ENCODE measurements around the gene STAMBPL1. TPM values are rescaled to one million over a fixed set of nuclear protein-coding genes. Genes with fewer than 3 reads are reported as not detected.

STAMBPL1 gene
- total RNA-seq, 2 donors from 2014 or later, result 20.7 to 32.3 TPM

GRCh38 chr10:88941026-88941425, 61.0 kb downstream of the STAMBPL1 start:
- Mint-ChIP-seq H3K4me3 (no peak overlapping the region), H3K4me1 (peaks cover 13% of the 10 kb centered on the region), H3K27me3 (no peaks in the 10 kb centered on the region), H3K27ac (peak overlapping the region; percentile 68), H3K36me3 (ENCODE audit: low read depth) (peaks cover 11% of the 10 kb centered on the region)
- DNase-seq (no peak), ATAC-seq (no peak)
- H3K9me3 ChIP-seq (ENCODE audit: control insufficient read depth, low read length, poor library complexity, severe bottlenecking), result no peaks in the 10 kb centered on the region

- H3K9me3 ChIP-seq (ENCODE audit: control insufficient read depth, low read length, poor library complexity, severe bottlenecking), result no peaks in the 10 kb centered on the region
- Mint-ChIP-seq H3K27ac (no peak overlapping the region), H3K4me3 (no peak overlapping the region), H3K27me3 (no peaks in the 10 kb centered on the region), H3K4me1 (peaks cover 8% of the 10 kb centered on the region), H3K36me3 (ENCODE audit: low read depth) (peaks cover 8% of the 10 kb centered on the region)
- no peak for ATAC-seq
- DNase-seq, result no peak
These were observed 63.7 kb downstream of the STAMBPL1 start for GRCh38 chr10:88943778-88944177.

GRCh38 chr10:88944813-88945212, 64.8 kb downstream of the STAMBPL1 start:
- no peak for ATAC-seq
- H3K36me3 Mint-ChIP-seq (ENCODE audit: low read depth), result peaks cover 8% of the 10 kb centered on the region
- H3K27ac Mint-ChIP-seq, result no peak overlapping the region
- no peak for DNase-seq
- no peak overlapping the region for H3K4me3 Mint-ChIP-seq
- no peaks in the 10 kb centered on the region for H3K9me3 ChIP-seq (ENCODE audit: control insufficient read depth, low read length, poor library complexity, severe bottlenecking)
- no peaks in the 10 kb centered on the region for H3K27me3 Mint-ChIP-seq
- H3K4me1 Mint-ChIP-seq, result peaks cover 6% of the 10 kb centered on the region

- Mint-ChIP-seq H3K4me3 (no peak overlapping the region), H3K27ac (peak overlapping the region; percentile 24), H3K36me3 (ENCODE audit: low read depth) (peaks cover 6% of the 10 kb centered on the region), H3K4me1 (peaks cover 7% of the 10 kb centered on the region), H3K27me3 (no peaks in the 10 kb centered on the region)
- no peak for DNase-seq
- no peaks in the 10 kb centered on the region for H3K9me3 ChIP-seq (ENCODE audit: control insufficient read depth, low read length, poor library complexity, severe bottlenecking)
- ATAC-seq, result no peak
These were observed 66.2 kb downstream of the STAMBPL1 start for GRCh38 chr10:88946200-88946599.

- ATAC-seq, result no peak
- Mint-ChIP-seq H3K36me3 (ENCODE audit: low read depth) (no peaks in the 10 kb centered on the region), H3K4me1 (peaks cover 8% of the 10 kb centered on the region), H3K27ac (no peak overlapping the region), H3K27me3 (no peaks in the 10 kb centered on the region), H3K4me3 (no peak overlapping the region)
- no peak for DNase-seq
- H3K9me3 ChIP-seq (ENCODE audit: control insufficient read depth, low read length, poor library complexity, severe bottlenecking), result no peaks in the 10 kb centered on the region
These were observed 67.0 kb downstream of the STAMBPL1 start for GRCh38 chr10:88946965-88947590.

- Mint-ChIP-seq H3K27me3 (no peaks in the 10 kb centered on the region), H3K4me1 (peaks cover 12% of the 10 kb centered on the region), H3K36me3 (ENCODE audit: low read depth) (no peaks in the 10 kb centered on the region), H3K27ac (no peak overlapping the region), H3K4me3 (no peak overlapping the region)
- H3K9me3 ChIP-seq (ENCODE audit: control insufficient read depth, low read length, poor library complexity, severe bottlenecking), result no peaks in the 10 kb centered on the region
- no peak for DNase-seq
- no peak for ATAC-seq
These were observed 69.0 kb downstream of the STAMBPL1 start for GRCh38 chr10:88949051-88949450.

GRCh38 chr10:88949912-88950837, 70.1 kb downstream of the STAMBPL1 start:
- no peak for ATAC-seq
- no peaks in the 10 kb centered on the region for H3K36me3 Mint-ChIP-seq (ENCODE audit: low read depth)

GRCh38 chr10:88952647-88953111, 72.6 kb downstream of the STAMBPL1 start, which contains the start of gene ACTA2:
ACTA2 (minus strand) TSS chr10:88952773; CDS start chr10:88948930, 3,843 bp downstream.
- ATAC-seq (no peak), DNase-seq (no peak)
- Mint-ChIP-seq H3K27ac (no peak within 1 kb of the TSS), H3K36me3 (ENCODE audit: low read depth) (no peaks in the 10 kb centered on the region), H3K27me3 (no peaks in the 10 kb centered on the region), H3K4me3 (no peak within 1 kb of the TSS), H3K4me1 (peaks cover 9% of the 10 kb centered on the region)
- H3K9me3 ChIP-seq (ENCODE audit: control insufficient read depth, low read length, poor library complexity, severe bottlenecking), result no peaks in the 10 kb centered on the region

More at GRCh38 chr10:88949912-88950837, 70.1 kb downstream of the STAMBPL1 start:
- no peaks in the 10 kb centered on the region for H3K9me3 ChIP-seq (ENCODE audit: control insufficient read depth, low read length, poor library complexity, severe bottlenecking)
- H3K27me3 Mint-ChIP-seq, result no peaks in the 10 kb centered on the region
- peaks cover 9% of the 10 kb centered on the region for H3K4me1 Mint-ChIP-seq
- DNase-seq, result no peak
- H3K4me3 Mint-ChIP-seq, result no peak overlapping the region
- H3K27ac Mint-ChIP-seq, result no peak overlapping the region

- H3K9me3 ChIP-seq (ENCODE audit: control insufficient read depth, low read length, poor library complexity, severe bottlenecking), result no peaks in the 10 kb centered on the region
- Mint-ChIP-seq H3K27ac (no peak overlapping the region), H3K27me3 (no peaks in the 10 kb centered on the region), H3K36me3 (ENCODE audit: low read depth) (no peaks in the 10 kb centered on the region), H3K4me1 (peaks cover 9% of the 10 kb centered on the region), H3K4me3 (no peak overlapping the region)
- no peak for DNase-seq
- ATAC-seq, result no peak
These were observed 73.6 kb downstream of the STAMBPL1 start for GRCh38 chr10:88953662-88954061.

- no peak overlapping the region for H3K27ac Mint-ChIP-seq
- H3K36me3 Mint-ChIP-seq (ENCODE audit: low read depth), result no peaks in the 10 kb centered on the region
- no peak for DNase-seq
- no peak for ATAC-seq
- H3K27me3 Mint-ChIP-seq, result no peaks in the 10 kb centered on the region
- H3K4me1 Mint-ChIP-seq, result peaks cover 9% of the 10 kb centered on the region
- no peaks in the 10 kb centered on the region for H3K9me3 ChIP-seq (ENCODE audit: control insufficient read depth, low read length, poor library complexity, severe bottlenecking)
- no peak overlapping the region for H3K4me3 Mint-ChIP-seq
These were observed 74.5 kb downstream of the STAMBPL1 start for GRCh38 chr10:88954458-88955083.

- H3K4me1 Mint-ChIP-seq, result peaks cover 16% of the 10 kb centered on the region
- H3K36me3 Mint-ChIP-seq (ENCODE audit: low read depth), result no peaks in the 10 kb centered on the region
- ATAC-seq, result no peak
- no peaks in the 10 kb centered on the region for H3K9me3 ChIP-seq (ENCODE audit: control insufficient read depth, low read length, poor library complexity, severe bottlenecking)
- DNase-seq, result no peak
- H3K27ac Mint-ChIP-seq, result no peak overlapping the region
- H3K27me3 Mint-ChIP-seq, result no peaks in the 10 kb centered on the region
- no peak overlapping the region for H3K4me3 Mint-ChIP-seq
These were observed 77.3 kb downstream of the STAMBPL1 start for GRCh38 chr10:88957381-88957780.

DNA sequence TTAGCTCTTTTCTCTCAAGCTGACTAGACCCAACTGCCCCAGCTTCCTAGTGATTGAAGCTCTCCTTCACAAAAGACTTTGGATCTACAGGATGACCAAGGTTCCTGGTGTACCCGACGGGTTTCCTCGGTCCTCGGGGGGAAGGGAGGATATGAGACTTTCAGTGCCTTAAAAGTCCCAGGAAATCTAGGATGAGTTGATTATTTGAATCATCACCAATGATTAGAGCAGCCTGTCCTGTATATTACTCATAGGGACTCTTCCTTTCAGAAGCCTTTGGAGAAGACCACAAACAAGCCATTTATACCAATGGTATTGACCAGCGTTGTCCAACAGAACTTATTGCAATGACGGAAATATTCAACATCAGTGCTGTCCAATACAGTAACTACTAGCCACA, 78.7 kb downstream of the STAMBPL1 start:
- no peaks in the 10 kb centered on the region for H3K27me3 Mint-ChIP-seq
- H3K9me3 ChIP-seq (ENCODE audit: control insufficient read depth, low read length, poor library complexity, severe bottlenecking), result no peaks in the 10 kb centered on the region
- H3K36me3 Mint-ChIP-seq (ENCODE audit: low read depth), result no peaks in the 10 kb centered on the region
- DNase-seq (no peak), ATAC-seq (no peak)
- H3K27ac Mint-ChIP-seq, result no peak overlapping the region
- no peak overlapping the region for H3K4me3 Mint-ChIP-seq
- H3K4me1 Mint-ChIP-seq, result peaks cover 21% of the 10 kb centered on the region

GRCh38 chr10:88960802-88961201, 80.8 kb downstream of the STAMBPL1 start:
- Mint-ChIP-seq H3K36me3 (ENCODE audit: low read depth) (no peaks in the 10 kb centered on the region), H3K27me3 (no peaks in the 10 kb centered on the region), H3K27ac (no peak overlapping the region), H3K4me1 (peaks cover 26% of the 10 kb centered on the region), H3K4me3 (no peak overlapping the region)
- ATAC-seq, result no peak
- no peaks in the 10 kb centered on the region for H3K9me3 ChIP-seq (ENCODE audit: control insufficient read depth, low read length, poor library complexity, severe bottlenecking)
- DNase-seq, result no peak
